Islet of Langerhans (tissue), 1 donor: Measurements from ENCODE around the gene AFAP1.

Source experiments
- FAIRE-seq: peaks from one replicate; lab custom pipeline; 2011; peaks lifted over from hg19 to GRCh38; lab: Jason Lieb, UNC

The AFAP1 gene

GRCh38 chr4:7968262-7968896, 28.7 kb upstream of the AFAP1 start:
- no peak for FAIRE-seq

DNA sequence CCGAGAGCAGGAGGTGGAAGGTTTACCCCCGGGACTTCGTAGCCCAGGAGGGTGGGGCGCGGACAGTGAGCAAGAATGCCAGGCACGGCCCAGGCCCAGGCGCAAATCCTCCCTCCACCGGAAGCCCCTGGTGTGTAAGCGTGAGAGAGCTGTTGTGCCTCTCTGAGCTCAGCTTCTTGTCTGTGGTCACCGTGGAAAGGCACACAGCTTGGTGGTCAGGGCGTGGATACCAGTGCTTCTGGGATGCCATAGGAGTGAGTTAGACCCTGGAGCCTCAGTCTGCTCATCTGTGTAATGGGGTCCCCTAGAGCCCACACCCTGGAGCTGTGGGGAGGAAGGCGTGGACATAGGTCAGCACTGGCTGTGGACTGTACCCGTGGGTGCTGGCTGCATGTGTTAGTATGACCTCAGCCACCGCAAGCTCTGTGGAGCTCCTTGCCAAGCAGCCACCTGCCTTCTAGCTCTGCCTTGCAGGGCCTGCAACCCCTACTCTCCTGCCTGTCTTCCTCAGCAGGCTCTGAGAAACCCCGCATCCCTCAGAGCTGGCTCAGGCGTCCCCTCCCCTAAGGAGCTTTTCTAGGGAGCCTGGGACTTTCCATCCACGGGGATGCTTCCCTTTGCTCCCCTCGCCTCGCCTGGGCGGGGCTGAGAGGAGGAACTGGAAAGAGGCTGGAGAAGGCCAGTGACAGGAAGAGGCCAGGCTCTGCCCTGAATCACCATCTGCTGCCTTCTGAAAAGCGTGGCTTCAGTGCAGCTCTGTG, 28.0 kb upstream of the AFAP1 start:
- FAIRE-seq = no peak

- FAIRE-seq = no peak
Observed at GRCh38 chr4:7967063-7967440, 27.4 kb upstream of the AFAP1 start.

DNA sequence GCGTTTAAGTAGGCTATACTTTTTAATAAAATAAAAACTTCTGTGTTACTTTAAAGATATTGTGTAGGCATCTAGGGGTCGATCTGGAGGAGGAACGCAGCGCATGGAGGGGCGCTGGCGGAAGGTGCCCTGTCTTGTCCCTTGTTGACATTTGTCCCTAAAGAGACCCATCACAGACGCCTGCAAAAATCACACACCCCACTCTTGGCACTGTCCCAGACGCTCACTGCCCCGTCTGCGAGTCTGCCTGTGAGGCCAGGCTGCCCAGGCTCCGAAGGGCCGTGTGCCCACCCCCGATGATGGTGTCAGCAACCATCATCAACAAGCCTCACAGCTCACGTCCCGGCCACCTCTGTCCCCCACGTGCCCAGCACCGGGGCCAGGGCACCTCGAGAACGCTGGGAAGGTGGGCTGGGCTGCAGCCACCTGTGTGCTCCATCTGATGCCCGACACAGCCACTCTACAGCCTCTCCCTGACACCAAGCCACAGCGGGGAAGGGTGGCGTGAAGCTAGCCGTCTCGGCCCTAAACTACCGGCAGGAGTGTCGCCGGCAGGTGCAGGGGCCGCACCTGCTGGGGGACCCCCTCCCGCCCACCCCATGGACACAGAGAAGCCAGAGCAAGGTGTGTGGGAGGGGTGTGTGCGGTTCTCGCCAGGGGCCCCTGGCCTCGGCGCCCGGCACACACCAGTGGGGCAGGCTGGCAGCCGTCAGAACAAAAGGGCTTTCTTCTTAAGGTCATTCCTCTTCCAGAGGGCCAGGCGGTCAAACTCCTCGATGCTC, 26.8 kb upstream of the AFAP1 start:
- no peak for FAIRE-seq

DNA sequence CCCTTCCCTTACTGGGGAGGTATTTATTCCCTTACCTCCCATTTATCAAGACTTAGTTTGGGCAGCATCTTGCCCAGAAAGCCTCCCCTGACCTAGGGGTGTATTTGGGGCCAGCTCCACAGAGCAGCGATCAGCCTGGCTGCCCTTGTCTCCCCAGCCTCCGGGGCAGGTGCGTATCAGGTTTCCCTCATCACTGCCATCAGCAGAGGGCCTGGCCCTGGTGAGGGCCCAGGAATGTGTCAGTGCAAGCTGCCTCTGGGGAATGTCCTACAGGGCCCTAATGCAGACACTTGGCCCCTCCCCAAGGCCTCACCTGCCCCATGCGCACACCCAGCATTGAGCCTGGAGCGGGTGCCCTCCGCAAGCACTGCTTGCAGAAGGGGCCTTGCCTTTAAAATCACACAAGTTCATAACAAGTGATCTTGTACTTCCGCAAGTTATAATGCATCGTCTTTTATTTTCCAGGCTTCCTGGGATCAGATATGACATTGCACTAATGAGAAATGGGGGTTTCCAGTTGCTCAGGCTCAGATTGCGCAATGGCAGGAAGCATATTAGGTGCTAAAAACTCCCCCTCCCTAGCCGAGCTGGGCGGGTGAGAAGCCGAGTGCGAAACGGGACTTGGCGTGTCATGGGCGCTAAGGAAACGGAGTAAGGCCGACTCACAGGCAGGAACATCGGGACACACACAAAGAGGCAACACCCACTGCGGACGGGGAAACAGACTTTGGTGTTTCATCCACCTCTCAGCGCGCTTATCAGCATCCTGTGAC, 25.4 kb upstream of the AFAP1 start:
- no peak for FAIRE-seq

DNA sequence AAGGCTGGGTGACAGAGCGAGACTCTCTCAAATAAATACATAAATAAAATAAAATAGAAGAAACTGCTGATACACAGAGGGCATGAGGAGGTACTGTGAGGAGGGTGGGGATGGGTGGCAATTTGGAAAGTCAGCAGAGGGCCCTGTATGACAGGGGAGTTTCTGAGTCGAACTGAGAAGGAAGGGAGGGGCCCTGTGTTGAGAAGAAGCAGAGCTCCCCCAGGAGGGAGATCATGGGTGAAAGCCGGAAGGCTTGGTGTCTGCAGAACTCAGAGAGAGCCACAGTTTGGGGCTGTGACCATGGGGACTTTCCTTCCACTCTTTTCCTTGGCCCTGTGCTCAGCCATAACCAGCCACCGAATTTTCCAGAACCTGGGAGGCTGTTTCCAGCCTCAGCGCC, 24.8 kb upstream of the AFAP1 start:
- FAIRE-seq = no peak

DNA sequence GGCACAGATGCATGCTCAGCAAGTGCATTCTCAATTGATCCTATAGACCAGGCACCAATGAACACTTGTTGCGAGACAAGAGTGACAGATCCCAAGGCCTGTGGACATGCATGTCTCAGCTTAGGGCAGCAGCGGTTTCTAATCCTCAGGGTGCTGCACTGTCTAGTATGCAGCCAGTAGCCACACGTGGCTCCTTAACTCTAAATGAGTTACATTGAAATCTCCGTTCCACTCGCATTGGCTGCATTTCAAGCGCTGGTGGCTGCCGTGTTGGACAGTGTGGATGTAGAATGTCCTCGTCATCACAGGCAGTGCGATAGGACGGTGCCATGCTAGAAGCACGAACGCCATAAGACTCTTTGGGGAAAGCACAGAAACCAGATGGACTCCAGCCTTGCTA, 24.0 kb upstream of the AFAP1 start:
- no peak for FAIRE-seq

- no peak for FAIRE-seq
Observed at GRCh38 chr4:7962609-7963508, 23.2 kb upstream of the AFAP1 start.

DNA sequence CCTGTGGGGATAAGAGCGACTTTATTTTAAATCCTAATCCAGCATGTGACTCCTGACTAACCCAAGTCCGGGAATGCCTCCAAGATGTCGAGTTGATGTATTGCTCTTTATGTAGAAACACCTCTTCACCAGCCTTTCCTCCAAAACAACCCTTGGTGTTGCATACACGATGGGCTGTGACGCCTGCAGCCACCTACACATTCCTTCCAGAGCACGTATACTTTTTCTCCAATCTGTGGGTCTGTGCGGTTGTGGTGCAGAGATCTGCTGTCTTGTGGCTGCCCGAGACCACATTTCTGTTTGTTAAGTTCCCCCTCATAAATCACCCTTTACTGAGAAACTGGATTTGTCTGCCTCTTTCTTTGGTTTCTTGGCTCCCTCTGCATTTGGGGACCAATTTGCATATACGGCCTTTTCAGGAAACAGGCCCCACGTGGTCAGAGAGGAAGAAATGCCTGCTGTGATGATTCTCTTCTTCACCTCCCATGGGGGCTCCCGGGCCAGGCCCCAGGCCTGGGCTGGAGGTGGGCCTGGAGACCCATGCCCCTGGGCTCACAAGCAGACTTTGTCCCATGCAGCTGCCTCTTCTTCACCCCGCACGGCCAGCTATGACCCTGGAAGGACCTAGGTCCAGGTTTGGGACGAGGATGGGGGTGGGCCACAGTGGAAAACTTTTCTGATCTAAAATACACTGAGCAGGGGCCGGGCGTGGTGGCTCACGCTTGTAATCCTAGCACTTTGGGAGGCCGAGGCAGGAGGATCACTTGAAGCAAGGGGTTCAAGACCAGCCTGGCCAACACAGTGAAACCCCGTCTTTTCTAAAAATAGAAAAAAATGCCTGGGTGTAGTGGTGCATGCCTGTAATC, 21.4 kb upstream of the AFAP1 start:
- FAIRE-seq = no peak

- no peak for FAIRE-seq
Observed at GRCh38 chr4:7960017-7960789, 20.5 kb upstream of the AFAP1 start.

GRCh38 chr4:7959078-7959477, 19.4 kb upstream of the AFAP1 start:
- no peak for FAIRE-seq

- no peak for FAIRE-seq
Observed at GRCh38 chr4:7956934-7957656, 17.4 kb upstream of the AFAP1 start.

GRCh38 chr4:7956270-7956808, 16.7 kb upstream of the AFAP1 start:
- FAIRE-seq = no peak

DNA sequence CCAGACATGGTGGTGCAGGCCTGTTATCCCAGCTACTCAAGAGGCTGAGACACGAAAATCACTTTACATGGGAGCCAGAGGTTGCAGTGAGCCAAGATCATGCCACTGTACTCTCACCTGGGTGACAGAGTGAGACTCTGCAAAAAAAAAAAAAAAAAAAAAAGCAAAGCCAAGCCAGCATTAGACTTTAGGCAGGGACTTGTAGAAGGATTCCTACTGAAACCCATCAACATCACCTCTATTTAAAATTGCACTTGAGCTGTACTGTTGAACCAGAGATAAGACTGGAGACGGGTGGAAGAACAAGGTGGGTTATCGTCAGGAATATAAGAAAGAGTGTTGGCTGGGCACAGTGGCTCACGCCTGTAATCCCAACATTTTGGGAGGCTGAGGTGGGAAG, 15.7 kb upstream of the AFAP1 start:
- FAIRE-seq = no peak

DNA sequence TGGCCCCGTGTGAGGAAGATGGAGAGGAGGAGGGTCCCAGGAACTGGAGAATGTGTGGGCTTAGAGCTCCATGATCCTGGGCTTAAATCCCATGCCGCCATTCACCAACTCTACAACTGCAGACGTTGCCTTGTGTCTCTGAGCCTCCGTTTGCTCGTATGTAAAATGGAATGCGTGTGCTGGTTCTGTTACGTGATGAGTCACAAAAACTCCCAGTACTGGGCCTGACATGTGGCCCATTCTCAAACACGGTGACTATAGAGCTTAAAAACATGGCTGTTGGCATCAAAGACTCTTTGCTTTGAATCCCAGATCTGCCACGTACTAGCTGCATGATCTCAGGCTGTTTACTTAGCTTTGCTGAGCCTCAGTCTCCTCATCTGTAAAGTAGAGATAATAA, 13.0 kb upstream of the AFAP1 start:
- no peak for FAIRE-seq

DNA sequence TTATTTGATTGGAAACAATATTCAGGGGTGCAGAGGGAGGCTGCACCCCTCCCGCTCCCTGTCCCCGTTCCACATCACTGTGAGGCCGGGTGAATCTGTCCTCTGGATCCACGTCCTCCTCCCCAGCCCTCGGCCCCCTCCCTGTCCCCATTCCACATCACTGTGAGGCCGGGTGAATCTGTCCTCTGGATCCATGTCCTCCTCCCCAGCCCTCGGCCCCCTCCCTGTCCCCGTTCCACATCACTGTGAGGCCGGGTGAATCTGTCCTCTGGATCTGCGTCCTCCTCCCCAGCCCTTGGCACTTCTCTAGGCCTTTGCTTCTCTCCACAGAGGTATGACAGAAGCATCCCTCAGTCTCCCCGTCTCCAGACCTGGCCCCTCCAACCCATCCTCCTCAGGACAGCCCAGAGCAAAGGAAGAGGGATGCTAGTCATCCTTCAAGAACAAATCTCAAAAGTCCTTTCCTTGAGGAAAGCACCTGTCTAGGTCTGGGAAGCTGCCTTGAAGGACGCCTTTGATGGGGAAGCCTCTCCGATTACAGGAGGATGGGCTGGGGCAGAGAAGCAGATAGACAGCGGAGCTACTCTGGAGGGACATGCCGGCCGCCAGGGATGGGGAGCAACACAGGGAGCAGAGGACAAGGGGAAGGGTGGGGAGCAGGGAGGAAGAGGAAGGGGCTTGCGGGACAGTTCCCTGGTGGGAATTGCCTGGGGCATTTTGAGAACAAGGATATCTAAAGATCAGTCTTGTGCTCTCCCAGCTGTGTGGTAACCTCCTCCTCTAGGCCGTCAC, 10.8 kb upstream of the AFAP1 start:
- FAIRE-seq = no peak

DNA sequence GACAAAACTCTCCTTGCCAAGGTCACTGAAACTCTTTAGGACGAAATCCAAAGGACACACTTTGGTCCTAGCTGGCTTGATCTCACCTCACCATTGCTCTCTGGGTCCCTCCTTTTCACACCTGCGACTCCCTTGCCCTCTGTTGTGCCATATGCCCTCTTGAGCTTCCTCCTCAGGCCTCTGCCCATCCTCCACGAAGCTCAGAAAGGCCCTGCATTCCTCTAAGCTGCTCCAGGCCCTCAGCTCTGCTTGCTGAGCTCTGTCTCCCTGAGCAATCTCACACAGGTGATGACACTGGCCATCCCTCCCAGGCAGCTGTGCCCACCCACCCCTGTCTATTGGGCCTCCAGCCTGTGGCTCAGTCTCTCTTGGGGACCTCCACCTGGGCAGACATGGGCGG, 10.1 kb upstream of the AFAP1 start:
- FAIRE-seq = no peak

DNA sequence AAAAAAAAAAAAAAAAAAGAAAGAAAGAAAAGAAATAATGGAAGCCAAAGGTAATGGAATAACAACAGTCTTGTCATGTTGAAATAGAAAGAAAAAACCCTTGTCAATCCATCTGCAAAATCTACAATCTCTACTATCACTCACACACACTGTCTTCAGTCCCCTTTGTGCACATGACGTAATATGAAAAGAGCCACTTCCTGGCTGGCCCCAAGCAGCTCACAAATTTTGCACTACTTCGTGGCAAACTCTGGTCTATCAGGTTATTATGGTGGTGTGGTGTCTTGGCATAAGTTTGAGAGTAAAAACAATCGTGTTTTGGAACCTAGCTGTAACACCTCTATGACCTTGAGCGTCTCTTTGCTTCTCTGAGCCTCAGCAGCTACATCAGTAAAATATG, 8.3 kb upstream of the AFAP1 start:
- FAIRE-seq = no peak
